ENCODE data around the gene HS3ST2.

Gene HS3ST2

DNA sequence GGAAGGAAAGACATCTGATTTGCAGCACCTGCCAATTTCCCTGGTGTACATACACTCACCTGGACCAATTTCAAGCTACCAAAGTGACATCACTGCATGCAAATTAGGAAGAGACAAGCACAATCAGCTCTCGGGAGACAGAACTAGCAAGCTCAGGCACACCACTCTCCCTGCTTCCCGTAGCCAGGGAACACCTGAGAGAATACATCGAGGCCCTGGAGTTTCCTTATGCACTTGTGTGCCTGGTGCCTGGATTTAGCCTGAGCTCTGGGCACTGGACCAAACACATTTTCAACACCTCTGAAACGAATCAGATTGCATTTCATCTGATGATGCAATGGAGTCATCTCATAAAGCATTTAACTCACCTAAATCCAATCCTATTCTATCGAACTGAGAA lies 110.5 kb downstream of the HS3ST2 start:
- H3K27me3 ChIP-seq (ENCODE audit: control insufficient read depth in 1 of 2, insufficient read depth in 2 of 2, low read length in 2 of 2): peaks cover 0 to 2% of the 10 kb centered on the region in 2 donors
- no peaks in the 10 kb centered on the region for H3K36me3 ChIP-seq (ENCODE audit: control insufficient read depth in 1 of 2, insufficient read depth in 2 of 2, low read length in 2 of 2)
- no peaks in the 10 kb centered on the region for H3K9me3 ChIP-seq (ENCODE audit: control insufficient read depth in 1 of 2, low read length in 2 of 2)
- no peak overlapping the region for H3K27ac ChIP-seq (ENCODE audit: low read depth, low read length)
- H3K9ac ChIP-seq (ENCODE audit: low read depth in 1 of 2, low read length in 2 of 2): no peak overlapping the region
- no peak overlapping the region for H3K4me3 ChIP-seq (ENCODE audit: low read depth in 1 of 2, low read length in 2 of 2)
- no peaks in the 10 kb centered on the region for H3K4me1 ChIP-seq (ENCODE audit: control insufficient read depth in 1 of 2, insufficient read depth in 2 of 2, low read length in 2 of 2)

DNA sequence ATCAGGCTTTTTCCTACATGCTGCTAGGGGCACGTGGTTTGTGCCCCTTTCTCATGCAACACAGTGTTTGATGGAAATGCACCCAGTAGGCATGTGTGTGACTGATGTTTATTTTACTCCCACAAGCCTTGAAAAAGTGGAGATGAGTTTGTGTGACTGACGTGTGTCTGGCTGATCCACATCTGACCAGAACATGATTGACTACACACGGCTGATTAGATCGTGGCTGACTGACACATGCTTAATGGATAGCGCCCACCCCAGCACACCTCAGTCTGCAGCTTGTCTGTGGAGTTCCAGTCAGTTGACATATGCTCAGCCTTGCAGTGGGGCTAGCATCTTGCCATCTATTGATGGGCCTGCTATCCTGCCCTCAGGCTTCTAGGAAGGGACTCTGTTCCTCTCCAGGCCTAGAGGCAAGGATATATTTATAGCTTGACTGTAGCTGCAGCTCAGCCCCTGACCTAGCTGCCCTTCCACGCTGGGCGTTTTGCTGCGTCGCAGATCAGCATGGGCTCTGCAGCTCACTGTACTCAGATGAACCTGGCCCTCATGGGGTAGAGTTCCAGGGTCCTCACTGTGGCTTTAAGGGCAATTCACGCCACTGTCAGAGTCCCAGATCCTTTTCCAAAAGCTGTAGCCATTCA lies 112.3 kb downstream of the HS3ST2 start:
- H3K27ac ChIP-seq (ENCODE audit: low read depth, low read length): no peak overlapping the region
- no peaks in the 10 kb centered on the region for H3K4me1 ChIP-seq (ENCODE audit: control insufficient read depth in 1 of 2, insufficient read depth in 2 of 2, low read length in 2 of 2)
- H3K36me3 ChIP-seq (ENCODE audit: control insufficient read depth in 1 of 2, insufficient read depth in 2 of 2, low read length in 2 of 2): no peaks in the 10 kb centered on the region
- H3K4me3 ChIP-seq (ENCODE audit: low read depth in 1 of 2, low read length in 2 of 2): no peak overlapping the region
- H3K9ac ChIP-seq (ENCODE audit: low read depth in 1 of 2, low read length in 2 of 2): no peak overlapping the region
- no peaks in the 10 kb centered on the region for H3K9me3 ChIP-seq (ENCODE audit: control insufficient read depth in 1 of 2, low read length in 2 of 2)
- peaks cover 0 to 2% of the 10 kb centered on the region in 2 donors for H3K27me3 ChIP-seq (ENCODE audit: control insufficient read depth in 1 of 2, insufficient read depth in 2 of 2, low read length in 2 of 2)

DNA sequence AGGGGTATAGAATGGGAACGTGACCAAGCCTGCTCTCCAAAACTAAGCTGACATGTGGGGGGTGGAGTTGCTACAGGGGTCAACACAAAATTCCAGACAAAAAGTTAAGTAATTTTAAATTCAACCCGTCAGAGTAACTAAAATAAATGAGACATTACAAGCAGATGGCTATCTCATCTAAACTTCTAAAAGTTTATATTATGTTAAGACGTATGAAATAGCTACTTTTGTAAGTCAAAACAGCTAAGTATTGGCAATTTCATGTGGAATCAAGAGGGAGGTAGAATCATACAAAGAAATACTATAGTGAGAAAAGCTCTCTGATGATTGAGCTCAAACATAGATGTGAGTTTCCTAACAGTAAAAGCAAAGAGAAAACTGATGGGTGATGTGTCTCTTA lies 113.3 kb downstream of the HS3ST2 start:
- no peak overlapping the region for H3K9ac ChIP-seq (ENCODE audit: low read depth in 1 of 2, low read length in 2 of 2)
- no peaks in the 10 kb centered on the region for H3K36me3 ChIP-seq (ENCODE audit: control insufficient read depth in 1 of 2, insufficient read depth in 2 of 2, low read length in 2 of 2)
- H3K4me1 ChIP-seq (ENCODE audit: control insufficient read depth in 1 of 2, insufficient read depth in 2 of 2, low read length in 2 of 2): no peaks in the 10 kb centered on the region
- H3K27me3 ChIP-seq (ENCODE audit: control insufficient read depth in 1 of 2, insufficient read depth in 2 of 2, low read length in 2 of 2): peaks cover 5% of the 10 kb centered on the region in 2 donors
- H3K4me3 ChIP-seq (ENCODE audit: low read depth in 1 of 2, low read length in 2 of 2): no peak overlapping the region
- no peaks in the 10 kb centered on the region for H3K9me3 ChIP-seq (ENCODE audit: control insufficient read depth in 1 of 2, low read length in 2 of 2)
- H3K27ac ChIP-seq (ENCODE audit: low read depth, low read length): no peak overlapping the region

DNA sequence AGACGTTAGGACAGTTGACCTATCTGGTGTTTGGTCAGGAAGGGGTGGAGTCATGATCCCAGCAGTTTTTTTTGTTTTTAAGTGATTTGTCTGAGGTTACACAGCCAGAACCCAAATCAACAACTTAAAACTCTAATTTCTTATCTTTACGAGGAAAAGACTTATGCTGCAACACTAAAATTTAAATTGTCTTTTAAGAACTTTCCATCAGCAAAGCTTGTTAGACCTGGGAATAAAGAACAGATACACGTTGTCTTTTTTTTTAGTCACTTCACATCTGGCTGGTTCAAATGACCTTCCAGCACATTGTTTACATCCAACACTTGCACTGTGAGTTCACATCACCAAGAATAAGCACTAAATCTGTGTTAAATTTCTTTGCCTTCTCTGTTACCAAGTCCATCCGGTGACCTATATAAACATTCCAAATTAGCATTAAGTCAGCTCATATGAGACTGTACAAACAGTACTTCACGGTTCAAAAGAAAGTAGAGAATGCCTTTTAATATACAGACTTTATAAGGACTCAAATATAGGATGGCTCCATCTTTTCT lies 115.0 kb downstream of the HS3ST2 start:
- no peak overlapping the region for H3K27ac ChIP-seq (ENCODE audit: low read depth, low read length)
- no peaks in the 10 kb centered on the region for H3K4me1 ChIP-seq (ENCODE audit: control insufficient read depth in 1 of 2, insufficient read depth in 2 of 2, low read length in 2 of 2)
- no peak overlapping the region for H3K4me3 ChIP-seq (ENCODE audit: low read depth in 1 of 2, low read length in 2 of 2)
- H3K27me3 ChIP-seq (ENCODE audit: control insufficient read depth in 1 of 2, insufficient read depth in 2 of 2, low read length in 2 of 2): peaks cover 5 to 11% of the 10 kb centered on the region in 2 donors
- H3K9ac ChIP-seq (ENCODE audit: low read depth in 1 of 2, low read length in 2 of 2): no peak overlapping the region
- no peaks in the 10 kb centered on the region for H3K9me3 ChIP-seq (ENCODE audit: control insufficient read depth in 1 of 2, low read length in 2 of 2)
- H3K36me3 ChIP-seq (ENCODE audit: control insufficient read depth in 1 of 2, insufficient read depth in 2 of 2, low read length in 2 of 2): no peaks in the 10 kb centered on the region

DNA sequence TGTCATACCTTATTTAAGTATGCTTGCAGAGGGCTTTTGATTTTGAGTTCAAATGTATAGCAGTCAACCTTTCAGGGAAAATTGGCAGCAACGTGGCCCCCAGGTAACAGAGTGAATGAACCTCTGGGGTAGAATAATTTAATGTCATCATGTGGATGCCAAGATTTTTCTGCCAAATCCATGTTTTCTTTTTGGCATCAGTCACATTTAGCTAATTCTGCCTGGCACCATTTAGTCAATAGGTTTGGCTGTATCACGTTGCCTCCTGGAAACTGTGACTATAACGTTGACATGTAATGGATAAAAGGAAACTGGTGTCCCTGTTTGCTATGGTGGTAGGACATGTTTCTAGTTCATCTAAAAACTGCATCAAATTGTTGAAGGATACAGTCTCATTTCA lies 115.5 kb downstream of the HS3ST2 start:
- no peak overlapping the region for H3K27ac ChIP-seq (ENCODE audit: low read depth, low read length)
- H3K9ac ChIP-seq (ENCODE audit: low read depth in 1 of 2, low read length in 2 of 2): no peak overlapping the region
- H3K4me3 ChIP-seq (ENCODE audit: low read depth in 1 of 2, low read length in 2 of 2): no peak overlapping the region
- H3K9me3 ChIP-seq (ENCODE audit: control insufficient read depth in 1 of 2, low read length in 2 of 2): no peaks in the 10 kb centered on the region
- no peaks in the 10 kb centered on the region for H3K4me1 ChIP-seq (ENCODE audit: control insufficient read depth in 1 of 2, insufficient read depth in 2 of 2, low read length in 2 of 2)
- no peaks in the 10 kb centered on the region for H3K36me3 ChIP-seq (ENCODE audit: control insufficient read depth in 1 of 2, insufficient read depth in 2 of 2, low read length in 2 of 2)
- H3K27me3 ChIP-seq (ENCODE audit: control insufficient read depth in 1 of 2, insufficient read depth in 2 of 2, low read length in 2 of 2): peaks cover 5 to 11% of the 10 kb centered on the region in 2 donors

DNA sequence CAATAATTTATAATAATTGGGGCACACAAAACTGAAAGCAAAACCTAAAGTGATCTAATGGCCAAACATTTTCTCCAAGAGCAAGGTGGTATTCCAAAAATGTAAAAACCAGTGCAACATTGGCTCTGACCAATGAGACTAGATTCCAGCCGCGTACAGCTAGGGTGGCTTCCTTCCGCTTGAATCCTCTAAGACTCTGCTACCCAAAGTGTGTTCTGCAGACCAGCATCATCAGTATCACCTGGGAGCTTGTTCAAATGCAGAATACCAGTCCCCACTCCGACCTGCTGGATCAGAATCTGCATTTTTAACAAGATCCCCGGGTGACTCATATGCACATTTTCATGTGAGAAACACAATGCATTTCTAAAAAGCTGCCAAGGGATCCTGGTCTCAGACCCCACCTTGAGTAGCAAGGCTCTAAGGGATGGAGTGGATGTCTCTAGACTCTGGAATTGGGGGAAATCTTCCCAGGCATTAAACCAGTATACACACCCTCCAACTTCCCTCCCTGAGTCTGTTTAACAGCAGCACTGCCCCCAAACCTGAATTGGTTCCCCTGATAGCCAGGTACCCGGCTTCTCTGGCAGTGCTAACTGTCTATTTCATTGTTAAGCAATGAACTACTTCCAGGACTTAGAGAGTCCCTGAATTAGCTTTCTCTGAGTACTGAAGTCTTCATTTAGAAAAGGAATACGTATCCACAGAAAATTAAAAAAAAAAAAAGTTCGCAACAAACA lies 118.2 kb downstream of the HS3ST2 start:
- Histone ChIP-seq H3K27me3 (ENCODE audit: control insufficient read depth in 1 of 2, insufficient read depth in 2 of 2, low read length in 2 of 2) (peaks cover 5 to 14% of the 10 kb centered on the region in 2 donors), H3K36me3 (ENCODE audit: control insufficient read depth in 1 of 2, insufficient read depth in 2 of 2, low read length in 2 of 2) (no peaks in the 10 kb centered on the region), H3K9ac (ENCODE audit: low read depth in 1 of 2, low read length in 2 of 2) (no peak overlapping the region), H3K27ac (ENCODE audit: low read depth, low read length) (no peak overlapping the region), H3K4me1 (ENCODE audit: control insufficient read depth in 1 of 2, insufficient read depth in 2 of 2, low read length in 2 of 2) (no peaks in the 10 kb centered on the region), H3K4me3 (ENCODE audit: low read depth in 1 of 2, low read length in 2 of 2) (no peak overlapping the region), H3K9me3 (ENCODE audit: control insufficient read depth in 1 of 2, low read length in 2 of 2) (no peaks in the 10 kb centered on the region)

DNA sequence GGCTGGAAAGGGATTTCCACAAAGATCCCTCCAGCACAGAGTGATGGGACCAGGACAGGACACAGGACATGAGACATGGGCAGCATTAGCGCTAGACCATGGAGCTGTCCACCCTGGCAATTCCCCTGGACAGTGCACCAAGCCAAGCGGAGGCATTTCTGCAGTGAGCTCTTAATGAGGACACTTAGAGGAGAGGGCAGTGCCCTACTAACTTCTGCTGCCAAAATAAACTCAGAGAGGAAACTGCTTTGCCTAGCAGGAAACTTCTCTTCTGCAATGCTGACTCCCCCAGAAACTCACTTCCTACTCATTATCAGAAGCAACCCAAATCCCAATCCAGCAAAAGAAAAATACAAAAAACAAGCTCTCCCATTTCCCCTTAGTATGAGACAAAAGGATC lies 119.2 kb downstream of the HS3ST2 start:
- H3K4me1 ChIP-seq (ENCODE audit: control insufficient read depth in 1 of 2, insufficient read depth in 2 of 2, low read length in 2 of 2): no peaks in the 10 kb centered on the region
- H3K27ac ChIP-seq (ENCODE audit: low read depth, low read length): no peak overlapping the region
- H3K27me3 ChIP-seq (ENCODE audit: control insufficient read depth in 1 of 2, insufficient read depth in 2 of 2, low read length in 2 of 2): peaks cover 5 to 14% of the 10 kb centered on the region in 2 donors
- H3K9me3 ChIP-seq (ENCODE audit: control insufficient read depth in 1 of 2, low read length in 2 of 2): no peaks in the 10 kb centered on the region
- no peak overlapping the region for H3K4me3 ChIP-seq (ENCODE audit: low read depth in 1 of 2, low read length in 2 of 2)
- H3K36me3 ChIP-seq (ENCODE audit: control insufficient read depth in 1 of 2, insufficient read depth in 2 of 2, low read length in 2 of 2): no peaks in the 10 kb centered on the region
- no peak overlapping the region for H3K9ac ChIP-seq (ENCODE audit: low read depth in 1 of 2, low read length in 2 of 2)

DNA sequence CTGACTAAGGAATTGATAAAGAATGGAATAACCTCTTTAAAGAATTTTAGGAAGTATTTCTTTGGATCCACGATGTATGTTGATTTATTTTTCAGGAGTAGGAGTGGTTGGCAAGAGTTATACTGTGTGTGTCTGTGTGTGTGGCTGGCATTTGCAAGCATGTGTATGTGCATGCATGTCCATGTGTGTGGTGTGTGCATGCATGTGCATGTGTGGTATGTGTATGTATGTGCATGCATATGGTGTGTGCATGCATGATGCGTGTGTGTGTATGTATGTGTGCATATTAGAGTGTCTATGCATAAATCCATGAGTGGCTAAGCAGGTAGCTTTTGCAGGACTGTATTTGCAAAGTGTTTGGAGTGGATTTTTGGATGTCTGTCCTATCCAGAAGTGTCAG lies 120.8 kb downstream of the HS3ST2 start:
- Histone ChIP-seq H3K36me3 (ENCODE audit: control insufficient read depth in 1 of 2, insufficient read depth in 2 of 2, low read length in 2 of 2) (no peaks in the 10 kb centered on the region), H3K9me3 (ENCODE audit: control insufficient read depth in 1 of 2, low read length in 2 of 2) (no peaks in the 10 kb centered on the region), H3K9ac (ENCODE audit: low read depth in 1 of 2, low read length in 2 of 2) (no peak overlapping the region), H3K4me3 (ENCODE audit: low read depth in 1 of 2, low read length in 2 of 2) (no peak overlapping the region), H3K27me3 (ENCODE audit: control insufficient read depth in 1 of 2, insufficient read depth in 2 of 2, low read length in 2 of 2) (peaks cover 3 to 18% of the 10 kb centered on the region in 2 donors), H3K27ac (ENCODE audit: low read depth, low read length) (no peak overlapping the region), H3K4me1 (ENCODE audit: control insufficient read depth in 1 of 2, insufficient read depth in 2 of 2, low read length in 2 of 2) (no peaks in the 10 kb centered on the region)

DNA sequence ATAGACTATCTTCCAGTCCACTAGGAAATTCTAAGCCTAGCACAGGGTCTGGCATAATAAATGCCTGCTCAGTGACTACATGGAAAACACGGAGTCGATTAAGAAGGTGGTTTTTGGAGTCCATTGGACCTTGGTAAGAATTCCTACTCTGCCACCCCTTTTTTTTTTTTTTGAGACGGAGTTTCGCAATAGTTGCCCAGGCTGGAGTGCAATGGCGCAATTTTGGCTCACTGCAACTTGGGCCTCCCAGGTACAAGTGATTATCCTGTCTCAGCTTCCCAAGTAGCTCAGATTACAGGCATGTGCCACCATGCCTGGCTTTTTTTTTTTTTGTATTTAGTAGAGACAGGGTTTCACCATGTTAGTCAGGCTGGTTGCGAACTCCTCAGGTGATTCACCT lies 123.2 kb downstream of the HS3ST2 start:
- Histone ChIP-seq H3K4me3 (ENCODE audit: low read depth in 1 of 2, low read length in 2 of 2) (no peak overlapping the region), H3K27ac (ENCODE audit: low read depth, low read length) (no peak overlapping the region)

DNA sequence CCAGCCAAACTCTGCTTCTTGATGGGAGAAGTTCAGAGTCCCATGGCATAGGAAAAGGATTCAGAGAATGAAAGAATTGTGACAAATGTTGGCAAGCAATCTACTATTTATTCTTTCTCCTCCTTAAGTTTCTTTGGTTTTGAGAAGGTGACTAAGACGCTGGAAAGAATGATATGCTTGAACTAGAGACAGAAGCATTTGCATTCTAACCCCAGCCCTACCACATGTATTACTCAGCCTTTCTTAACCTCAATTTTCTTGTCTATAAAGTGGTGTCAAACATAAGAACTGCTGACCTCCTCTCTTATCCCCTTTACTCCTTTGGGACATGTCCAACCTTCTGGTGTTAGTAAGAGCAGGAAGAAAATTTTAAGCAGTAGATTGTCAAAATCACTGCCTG lies 124.7 kb downstream of the HS3ST2 start:
- Histone ChIP-seq H3K36me3 (ENCODE audit: control insufficient read depth in 1 of 2, insufficient read depth in 2 of 2, low read length in 2 of 2) (no peaks in the 10 kb centered on the region), H3K9ac (ENCODE audit: low read depth in 1 of 2, low read length in 2 of 2) (no peak overlapping the region), H3K4me3 (ENCODE audit: low read depth in 1 of 2, low read length in 2 of 2) (no peak overlapping the region), H3K27me3 (ENCODE audit: control insufficient read depth in 1 of 2, insufficient read depth in 2 of 2, low read length in 2 of 2) (peaks cover 0 to 7% of the 10 kb centered on the region in 2 donors), H3K9me3 (ENCODE audit: control insufficient read depth in 1 of 2, low read length in 2 of 2) (no peaks in the 10 kb centered on the region), H3K27ac (ENCODE audit: low read depth, low read length) (no peak overlapping the region), H3K4me1 (ENCODE audit: control insufficient read depth in 1 of 2, insufficient read depth in 2 of 2, low read length in 2 of 2) (no peaks in the 10 kb centered on the region)

More for the DNA sequence above, 123.2 kb downstream of the HS3ST2 start:
- no peak overlapping the region for H3K9ac ChIP-seq (ENCODE audit: low read depth in 1 of 2, low read length in 2 of 2)
- no peaks in the 10 kb centered on the region for H3K9me3 ChIP-seq (ENCODE audit: control insufficient read depth in 1 of 2, low read length in 2 of 2)
- peaks cover under 1 to 14% of the 10 kb centered on the region in 2 donors for H3K27me3 ChIP-seq (ENCODE audit: control insufficient read depth in 1 of 2, insufficient read depth in 2 of 2, low read length in 2 of 2)
- no peaks in the 10 kb centered on the region for H3K4me1 ChIP-seq (ENCODE audit: control insufficient read depth in 1 of 2, insufficient read depth in 2 of 2, low read length in 2 of 2)
- no peaks in the 10 kb centered on the region for H3K36me3 ChIP-seq (ENCODE audit: control insufficient read depth in 1 of 2, insufficient read depth in 2 of 2, low read length in 2 of 2)
